ENCODE data around the gene PFKFB2.

Gene PFKFB2

GRCh38 chr1:207030522-207031009, 22.5 kb upstream of the PFKFB2 start:
- H3K9me3 ChIP-seq (ENCODE audit: control insufficient read depth, insufficient read depth, low read length) = no peaks in the 10 kb centered on the region
- H3K4me1 ChIP-seq (ENCODE audit: control insufficient read depth, low read length) = no peaks in the 10 kb centered on the region
- no peak overlapping the region for H3K4me3 ChIP-seq (ENCODE audit: low read length)
- H3K4me2 ChIP-seq (ENCODE audit: low read length) = no peak overlapping the region
- H3F3A ChIP-seq (ENCODE audit: control insufficient read depth, insufficient read depth) = no peaks in the 10 kb centered on the region
- no peaks in the 10 kb centered on the region for H3K79me2 ChIP-seq (ENCODE audit: control insufficient read depth, low read length)
- no peak overlapping the region for H3K27ac ChIP-seq (ENCODE audit: low read depth, low read length)
- H4K20me1 ChIP-seq (ENCODE audit: control insufficient read depth, insufficient read depth, low read depth, low read length) = no peaks in the 10 kb centered on the region
- no peaks in the 10 kb centered on the region for H3K36me3 ChIP-seq (ENCODE audit: control insufficient read depth, low read length)
- H3K27me3 ChIP-seq (ENCODE audit: control insufficient read depth, low read length) = peaks cover 46% of the 10 kb centered on the region
- TF ChIP-seq CTCF (IDR thresholded peaks at IDR 0.05; ENCODE audit: low read depth, low read length, poor library complexity, severe bottlenecking) (no peak), EZH2phosphoT487 (IDR thresholded peaks at IDR 0.05; ENCODE audit: borderline replicate concordance, low read length) (no peak)
- no peaks in the 10 kb centered on the region for H3K9me2 ChIP-seq (replicated peaks; ENCODE audit: control insufficient read depth, low read length)

DNA sequence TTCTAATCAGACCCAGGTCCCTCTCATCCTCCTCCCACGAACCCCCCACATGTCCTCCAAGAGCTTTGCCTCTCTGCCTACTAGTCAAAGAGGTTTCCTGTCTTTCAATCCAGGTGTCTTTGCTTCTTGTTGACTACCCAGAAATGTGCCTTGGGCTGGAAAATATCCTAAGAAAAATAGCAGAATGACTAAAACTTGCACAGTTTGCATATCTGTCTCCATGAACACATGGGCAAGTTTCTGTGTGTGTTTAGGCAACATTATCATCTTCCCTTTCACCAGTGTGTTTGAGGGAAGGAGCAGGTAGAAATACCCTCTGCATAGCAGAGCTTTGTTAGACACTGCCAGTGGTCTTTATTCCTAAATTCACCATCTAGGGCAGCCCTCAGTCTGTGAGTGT, 22.1 kb upstream of the PFKFB2 start:
- Histone ChIP-seq H3F3A (ENCODE audit: control insufficient read depth, insufficient read depth) (no peaks in the 10 kb centered on the region), H3K27ac (ENCODE audit: low read depth, low read length) (no peak overlapping the region), H3K79me2 (ENCODE audit: control insufficient read depth, low read length) (no peaks in the 10 kb centered on the region), H3K9me3 (ENCODE audit: control insufficient read depth, insufficient read depth, low read length) (no peaks in the 10 kb centered on the region), H4K20me1 (ENCODE audit: control insufficient read depth, insufficient read depth, low read depth, low read length) (no peaks in the 10 kb centered on the region), H3K4me1 (ENCODE audit: control insufficient read depth, low read length) (no peaks in the 10 kb centered on the region), H3K27me3 (ENCODE audit: control insufficient read depth, low read length) (peaks cover 48% of the 10 kb centered on the region), H3K9me2 (replicated peaks; ENCODE audit: control insufficient read depth, low read length) (no peaks in the 10 kb centered on the region), H3K36me3 (ENCODE audit: control insufficient read depth, low read length) (no peaks in the 10 kb centered on the region), H3K4me2 (ENCODE audit: low read length) (no peak overlapping the region), H3K4me3 (ENCODE audit: low read length) (no peak overlapping the region)
- TF ChIP-seq EZH2phosphoT487 (IDR thresholded peaks at IDR 0.05; ENCODE audit: borderline replicate concordance, low read length) (no peak), CTCF (IDR thresholded peaks at IDR 0.05; ENCODE audit: low read depth, low read length, poor library complexity, severe bottlenecking) (no peak)

DNA sequence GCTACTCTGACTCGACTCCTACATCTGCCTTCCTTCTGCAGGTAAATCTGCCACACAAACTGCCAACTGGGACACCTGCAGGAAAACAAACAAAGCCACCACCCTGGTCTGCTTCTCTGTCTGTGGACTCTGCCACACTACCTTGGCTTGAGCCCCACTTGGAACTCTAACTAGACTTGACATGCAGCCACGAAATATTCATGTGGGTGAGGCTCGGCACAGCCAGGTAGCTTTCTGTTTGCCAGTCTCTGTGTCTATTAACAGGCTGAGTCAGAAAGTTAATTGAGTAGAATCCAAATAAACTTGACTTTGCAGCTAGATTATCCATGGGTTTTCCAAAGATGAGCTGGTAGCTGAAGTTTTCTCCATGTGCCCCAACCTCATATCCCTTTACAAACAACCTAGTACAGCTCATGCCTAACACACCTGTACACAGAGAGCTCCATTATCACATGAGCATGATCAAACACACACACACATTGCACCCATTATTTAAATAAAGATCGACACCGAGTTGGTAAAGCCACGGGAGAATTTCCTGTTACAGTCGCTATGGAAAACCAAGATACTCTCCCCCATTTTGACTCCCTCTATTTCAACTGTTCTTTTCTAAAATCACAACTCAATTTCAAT, 21.3 kb upstream of the PFKFB2 start:
- Histone ChIP-seq H3K4me3 (ENCODE audit: low read length) (no peak overlapping the region), H3K27ac (ENCODE audit: low read depth, low read length) (no peak overlapping the region), H3K4me1 (ENCODE audit: control insufficient read depth, low read length) (no peaks in the 10 kb centered on the region), H3K9me3 (ENCODE audit: control insufficient read depth, insufficient read depth, low read length) (no peaks in the 10 kb centered on the region), H3K36me3 (ENCODE audit: control insufficient read depth, low read length) (no peaks in the 10 kb centered on the region), H3K79me2 (ENCODE audit: control insufficient read depth, low read length) (no peaks in the 10 kb centered on the region), H4K20me1 (ENCODE audit: control insufficient read depth, insufficient read depth, low read depth, low read length) (no peaks in the 10 kb centered on the region), H3F3A (ENCODE audit: control insufficient read depth, insufficient read depth) (no peaks in the 10 kb centered on the region), H3K9me2 (replicated peaks; ENCODE audit: control insufficient read depth, low read length) (no peaks in the 10 kb centered on the region), H3K27me3 (ENCODE audit: control insufficient read depth, low read length) (peaks cover 52% of the 10 kb centered on the region), H3K4me2 (ENCODE audit: low read length) (no peak overlapping the region)
- TF ChIP-seq CTCF (IDR thresholded peaks at IDR 0.05; ENCODE audit: low read depth, low read length, poor library complexity, severe bottlenecking) (no peak), EZH2phosphoT487 (IDR thresholded peaks at IDR 0.05; ENCODE audit: borderline replicate concordance, low read length) (no peak)

All from DOHH2 (cell line).